AG04449 (cell line): Measurements from ENCODE around the gene TBC1D20.
"Not testable (repeated sequence)": the region's sequence is repeated elsewhere in the genome, so short reads cannot be mapped to it uniquely, and the experiment has no call there.

ENCODE experiments used
- CTCF ChIA-PET: fragments of 350-600 bp; formaldehyde crosslinking; extraction: SDS; loops from one replicate; lab custom pipeline; 2021; ENCODE audit warnings: antibody characterized with exemption; lab: Yijun Ruan, JAX
- POLR2A ChIA-PET: fragments of 400-600, 350-600 bp; formaldehyde crosslinking; extraction: SDS; loops from one replicate; lab custom pipeline; 2020; ENCODE audit warnings: antibody characterized with exemption, inconsistent platforms; lab: Yijun Ruan, JAX
- DNase-seq: peaks from one replicate; pipeline ENCODE4 v3.0.0-alpha.2; 2010; ENCODE audit warnings: low read depth, low spot score
- H3K4me3 ChIP-seq: 2 replicates; pipeline ENCODE4 v1.5.1; 2011; ENCODE audit warnings: low read depth, mild to moderate bottlenecking, control low read depth, low read length
- CTCF ChIP-seq: IDR thresholded peaks from one replicate; pipeline ENCODE4 v1.5.1; 2011; ENCODE audit warnings: mild to moderate bottlenecking, moderate library complexity, low read length, control low read depth, inconsistent platforms; ENCODE audit not compliant: insufficient read depth; ENCODE audit errors: missing control alignments

TBC1D20 gene

GRCh38 chr20:478010-478948, 15.9 kb upstream of the TBC1D20 start:
- POLR2A ChIA-PET: no interaction called here
- CTCF ChIA-PET: interaction anchor here (0.6 to 5.2 kb wide), 19 partner anchors 8 to 325 kb away, joined by 3 to 142 read pairs (median 5); no protein-coding TSS in a partner anchor
- DNase-seq: no peak
- H3K4me3 ChIP-seq: no peak overlapping the region
- no peak for TF ChIP-seq CTCF

- ChIA-PET CTCF (interaction anchor here (0.8 to 5.2 kb wide), 5 partner anchors 9 to 122 kb away, joined by 3 to 142 read pairs (median 15); partner anchors contain the start of gene TBC1D20), POLR2A (interaction anchor here (0.7 kb wide), 1 partner anchor 17 kb away, joined by 3 read pairs; no protein-coding TSS in a partner anchor)
- DNase-seq, H3K4me3 ChIP-seq: not testable (repeated sequence)
These were observed 14.4 kb upstream of the TBC1D20 start for GRCh38 chr20:476561-477249.

GRCh38 chr20:475463-476357, 13.4 kb upstream of the TBC1D20 start:
- TF ChIP-seq CTCF: no peak
- no peak for DNase-seq
- POLR2A ChIA-PET: no interaction called here
- CTCF ChIA-PET: interaction anchor here (0.8 to 5.2 kb wide), 4 partner anchors 10 to 121 kb away, joined by 3 to 142 read pairs (median 9); partner anchors contain the start of gene TBC1D20
- no peak overlapping the region for H3K4me3 ChIP-seq

GRCh38 chr20:474581-474980, 12.2 kb upstream of the TBC1D20 start:
- no peak for TF ChIP-seq CTCF
- no peak overlapping the region for H3K4me3 ChIP-seq
- ChIA-PET CTCF (interaction anchor here (0.8 to 1.1 kb wide), 2 partner anchors 11 to 120 kb away, joined by 4 to 5 read pairs; no protein-coding TSS in a partner anchor), POLR2A (no interaction called here)
- DNase-seq: no peak

- no peak for TF ChIP-seq CTCF
- ChIA-PET CTCF (interaction anchor here (1.2 to 1.5 kb wide), 2 partner anchors 118 to 189 kb away, joined by 3 to 4 read pairs; no protein-coding TSS in a partner anchor), POLR2A (no interaction called here)
These were observed 10.6 kb upstream of the TBC1D20 start for GRCh38 chr20:472889-473292.

More at GRCh38 chr20:472889-473292, 10.6 kb upstream of the TBC1D20 start:
- no peak overlapping the region for H3K4me3 ChIP-seq
- DNase-seq: no peak
